ENCODE data around the gene DNAJC1.

DNAJC1 gene

DNA sequence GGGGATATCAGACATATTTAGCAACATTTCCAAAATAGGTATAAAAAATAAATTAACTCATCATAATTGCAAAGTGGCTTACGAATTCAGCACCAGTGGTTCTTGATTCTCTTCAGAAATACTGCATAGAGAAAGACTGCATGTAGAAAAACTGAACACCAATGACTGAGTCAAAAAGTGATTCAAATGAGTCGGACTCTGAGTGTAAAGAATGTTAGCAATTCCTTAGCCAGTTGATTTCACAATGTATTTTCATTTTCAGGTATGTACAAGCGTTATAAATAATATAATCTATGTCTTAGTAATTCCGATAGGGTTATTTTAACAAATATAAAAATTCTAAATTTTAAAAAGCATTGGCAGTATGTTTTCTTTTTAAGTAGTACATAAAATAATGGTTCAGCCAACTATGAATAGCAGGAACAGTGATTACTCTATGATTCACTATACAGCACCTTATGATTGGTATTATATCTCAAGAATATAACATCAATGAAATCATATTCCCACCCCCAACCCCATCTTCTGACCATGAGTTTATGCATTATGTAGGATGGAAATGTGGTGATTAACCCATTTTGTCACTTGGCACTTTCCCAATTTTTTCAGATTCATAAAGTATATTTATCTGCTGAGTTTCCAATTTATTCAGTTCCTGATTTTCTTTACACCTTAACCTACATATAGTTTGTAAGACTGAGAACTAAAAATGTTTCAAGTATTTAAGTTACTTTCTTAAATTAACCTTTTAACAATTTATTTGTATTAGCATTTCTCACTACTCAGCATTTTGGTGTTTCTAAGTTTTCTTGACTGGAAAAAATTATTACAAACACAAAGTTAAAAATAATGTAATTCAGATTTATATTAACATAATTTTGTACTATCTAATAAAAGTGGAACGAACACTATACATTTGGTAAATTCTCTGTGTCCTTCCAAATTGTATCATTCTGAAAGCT is 33.9 kb downstream of the DNAJC1 start:
- Histone ChIP-seq H2BK120ac (ENCODE audit: insufficient read depth, low read length, poor library complexity) (no peak overlapping the region), H3K27ac (ENCODE audit: low read depth, low read length) (no peak overlapping the region), H2BK12ac (ENCODE audit: low read length) (no peak overlapping the region), H3K27me3 (ENCODE audit: insufficient read depth, low read length) (no peaks in the 10 kb centered on the region), H3K23ac (ENCODE audit: low read length) (no peak overlapping the region), H4K12ac (ENCODE audit: low read depth, low read length) (no peak overlapping the region), H3K4me2 (ENCODE audit: low read length) (no peak overlapping the region), H2AFZ (ENCODE audit: insufficient read depth, low read length, poor library complexity) (no peak overlapping the region), H3K14ac (ENCODE audit: low read length) (no peak overlapping the region), H3K36me3 (ENCODE audit: control insufficient read depth in 1 of 2, insufficient read depth in 2 of 2, low read length in 2 of 2) (no peaks in the 10 kb centered on the region), H3K4me1 (ENCODE audit: control insufficient read depth in 1 of 2, insufficient read depth in 2 of 2, low read length in 2 of 2) (no peaks in the 10 kb centered on the region), H3K4ac (ENCODE audit: low read depth, low read length) (no peak overlapping the region), H2BK5ac (ENCODE audit: low read depth, low read length, poor library complexity) (no peak overlapping the region), H3K79me2 (ENCODE audit: control insufficient read depth, insufficient read depth, low read length, poor library complexity) (no peaks in the 10 kb centered on the region), H3K18ac (ENCODE audit: low read length) (no peak overlapping the region), H3K9ac (ENCODE audit: low read length) (no peak overlapping the region), H4K91ac (ENCODE audit: low read depth, low read length) (no peak overlapping the region), H4K8ac (ENCODE audit: low read depth, low read length) (no peak overlapping the region), H3K4me3 (ENCODE audit: low read depth, low read length) (no peak overlapping the region), H3K9me3 (ENCODE audit: insufficient read depth, low read depth, low read length) (no peaks in the 10 kb centered on the region), H3K79me1 (ENCODE audit: low read length) (no peaks in the 10 kb centered on the region), H2AK5ac (ENCODE audit: low read length) (no peak overlapping the region)
- no CpG with 5 or more reads among the region's 5 CpGs for WGBS (ENCODE audit: extremely low coverage, insufficient coverage, insufficient read length)
- DNase-seq = peak in 1 of 2 donors; percentile 76

DNA sequence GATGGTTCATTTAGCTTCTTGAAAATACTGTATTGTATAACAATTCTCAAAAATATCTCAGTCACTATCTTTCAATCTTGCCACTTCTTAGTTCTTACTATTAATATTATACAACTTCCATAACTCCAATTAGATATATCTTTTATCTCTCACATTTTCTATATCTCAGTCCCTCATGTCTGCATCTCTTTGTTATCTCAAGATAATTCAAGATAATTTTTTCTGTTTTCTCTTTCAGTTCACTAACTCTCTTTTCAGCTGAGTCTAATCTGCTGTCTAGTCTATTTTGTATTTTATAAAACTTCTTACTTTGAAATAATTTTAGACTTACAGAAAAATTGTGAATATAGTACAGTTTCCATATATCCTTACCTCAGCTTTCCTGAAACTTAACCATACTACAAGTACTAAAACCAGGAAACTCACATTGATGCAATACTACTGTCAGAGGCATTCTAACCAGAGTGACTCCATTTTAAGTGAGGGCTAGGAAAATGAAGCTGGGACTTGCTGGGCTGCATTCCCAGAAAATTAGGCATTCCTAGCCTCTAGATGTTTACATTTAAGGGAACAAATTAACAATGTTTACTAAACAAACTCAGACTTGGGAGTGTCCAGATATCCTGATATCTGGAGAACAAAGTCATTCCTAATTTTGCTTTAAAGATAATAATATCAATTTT is 38.4 kb downstream of the DNAJC1 start:
- Histone ChIP-seq H2BK120ac (ENCODE audit: insufficient read depth, low read length, poor library complexity) (no peak overlapping the region), H2AK5ac (ENCODE audit: low read length) (no peak overlapping the region), H3K23ac (ENCODE audit: low read length) (no peak overlapping the region), H2AFZ (ENCODE audit: insufficient read depth, low read length, poor library complexity) (no peak overlapping the region), H4K91ac (ENCODE audit: low read depth, low read length) (no peak overlapping the region), H3K4me3 (ENCODE audit: low read depth, low read length) (no peak overlapping the region), H3K27ac (ENCODE audit: low read depth, low read length) (no peak overlapping the region), H2BK5ac (ENCODE audit: low read depth, low read length, poor library complexity) (no peak overlapping the region), H3K9ac (ENCODE audit: low read length) (no peak overlapping the region), H4K12ac (ENCODE audit: low read depth, low read length) (no peak overlapping the region), H3K9me3 (ENCODE audit: insufficient read depth, low read depth, low read length) (no peaks in the 10 kb centered on the region), H4K8ac (ENCODE audit: low read depth, low read length) (no peak overlapping the region), H3K4me2 (ENCODE audit: low read length) (no peak overlapping the region), H3K79me2 (ENCODE audit: control insufficient read depth, insufficient read depth, low read length, poor library complexity) (no peaks in the 10 kb centered on the region), H3K4ac (ENCODE audit: low read depth, low read length) (no peak overlapping the region), H3K79me1 (ENCODE audit: low read length) (no peaks in the 10 kb centered on the region), H3K4me1 (ENCODE audit: control insufficient read depth in 1 of 2, insufficient read depth in 2 of 2, low read length in 2 of 2) (no peaks in the 10 kb centered on the region), H3K18ac (ENCODE audit: low read length) (no peak overlapping the region), H2BK12ac (ENCODE audit: low read length) (no peak overlapping the region), H3K27me3 (ENCODE audit: insufficient read depth, low read length) (no peaks in the 10 kb centered on the region), H3K36me3 (ENCODE audit: control insufficient read depth in 1 of 2, insufficient read depth in 2 of 2, low read length in 2 of 2) (no peaks in the 10 kb centered on the region), H3K14ac (ENCODE audit: low read length) (no peak overlapping the region)
- peak; percentile 68 to 89 for DNase-seq

DNA sequence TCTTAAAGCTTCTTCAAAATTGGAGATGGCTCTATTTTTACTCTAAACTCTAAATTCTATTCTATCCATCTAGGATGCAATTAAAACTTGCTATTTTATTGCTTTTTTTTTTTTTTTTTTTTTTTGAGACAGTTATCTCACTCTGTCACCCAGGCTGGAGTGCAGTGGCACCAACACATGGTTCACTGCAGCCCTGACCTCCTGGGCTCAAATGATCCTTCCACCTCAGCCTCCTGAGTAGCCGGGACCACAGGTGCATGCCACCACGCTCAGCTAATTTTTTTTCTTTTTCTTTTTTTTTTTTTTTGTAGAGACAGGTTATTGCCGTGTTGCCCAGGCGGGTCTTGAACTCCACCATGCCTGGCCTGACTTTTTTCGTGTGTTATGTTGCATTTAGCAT is 41.2 kb downstream of the DNAJC1 start:
- Histone ChIP-seq H3K4me1 (ENCODE audit: control insufficient read depth in 1 of 2, insufficient read depth in 2 of 2, low read length in 2 of 2) (no peaks in the 10 kb centered on the region), H2BK5ac (ENCODE audit: low read depth, low read length, poor library complexity) (no peak overlapping the region), H3K36me3 (ENCODE audit: control insufficient read depth in 1 of 2, insufficient read depth in 2 of 2, low read length in 2 of 2) (no peaks in the 10 kb centered on the region), H3K9ac (ENCODE audit: low read length) (no peak overlapping the region), H3K4ac (ENCODE audit: low read depth, low read length) (no peak overlapping the region), H2AK5ac (ENCODE audit: low read length) (no peak overlapping the region), H3K27ac (ENCODE audit: low read depth, low read length) (no peak overlapping the region), H2AFZ (ENCODE audit: insufficient read depth, low read length, poor library complexity) (no peak overlapping the region), H3K9me3 (ENCODE audit: insufficient read depth, low read depth, low read length) (no peaks in the 10 kb centered on the region), H3K23ac (ENCODE audit: low read length) (no peak overlapping the region), H3K79me1 (ENCODE audit: low read length) (no peaks in the 10 kb centered on the region), H3K14ac (ENCODE audit: low read length) (no peak overlapping the region), H3K79me2 (ENCODE audit: control insufficient read depth, insufficient read depth, low read length, poor library complexity) (no peaks in the 10 kb centered on the region), H4K8ac (ENCODE audit: low read depth, low read length) (no peak overlapping the region), H4K12ac (ENCODE audit: low read depth, low read length) (no peak overlapping the region), H3K4me3 (ENCODE audit: low read depth, low read length) (no peak overlapping the region), H3K4me2 (ENCODE audit: low read length) (no peak overlapping the region), H2BK120ac (ENCODE audit: insufficient read depth, low read length, poor library complexity) (no peak overlapping the region), H4K91ac (ENCODE audit: low read depth, low read length) (no peak overlapping the region), H3K18ac (ENCODE audit: low read length) (no peak overlapping the region), H2BK12ac (ENCODE audit: low read length) (no peak overlapping the region), H3K27me3 (ENCODE audit: insufficient read depth, low read length) (no peaks in the 10 kb centered on the region)
- no CpG with 5 or more reads among the region's 5 CpGs for WGBS (ENCODE audit: extremely low coverage, insufficient coverage, insufficient read length)
- no peak for DNase-seq

DNA sequence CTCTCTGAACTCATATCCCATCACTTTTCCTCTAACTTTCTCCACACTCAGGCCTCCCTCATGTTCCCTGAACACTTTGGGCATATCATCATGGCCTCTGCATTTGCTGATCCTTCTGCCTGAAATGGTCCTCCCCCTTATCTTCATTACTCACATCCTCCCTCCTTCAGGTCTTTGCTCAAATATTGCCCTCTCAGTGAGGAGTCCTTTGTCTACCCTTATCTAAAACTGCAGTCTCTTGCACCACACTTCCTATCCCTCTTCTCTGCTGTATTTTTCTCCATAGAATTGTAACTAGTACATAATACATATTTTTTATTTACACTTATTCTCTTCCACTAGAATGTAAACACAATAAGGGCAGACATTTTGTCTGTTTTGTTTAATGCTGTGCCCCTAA is 41.7 kb downstream of the DNAJC1 start:
- H2BK5ac ChIP-seq (ENCODE audit: low read depth, low read length, poor library complexity) = no peak overlapping the region
- H4K12ac ChIP-seq (ENCODE audit: low read depth, low read length) = no peak overlapping the region

More for the DNA sequence above, 41.7 kb downstream of the DNAJC1 start:
- H2BK120ac ChIP-seq (ENCODE audit: insufficient read depth, low read length, poor library complexity) = no peak overlapping the region
- no peak overlapping the region for H2AK5ac ChIP-seq (ENCODE audit: low read length)
- H3K18ac ChIP-seq (ENCODE audit: low read length) = no peak overlapping the region
- H3K23ac ChIP-seq (ENCODE audit: low read length) = no peak overlapping the region
- H3K36me3 ChIP-seq (ENCODE audit: control insufficient read depth in 1 of 2, insufficient read depth in 2 of 2, low read length in 2 of 2) = no peaks in the 10 kb centered on the region
- H4K91ac ChIP-seq (ENCODE audit: low read depth, low read length) = no peak overlapping the region
- H3K9me3 ChIP-seq (ENCODE audit: insufficient read depth, low read depth, low read length) = no peaks in the 10 kb centered on the region
- H3K14ac ChIP-seq (ENCODE audit: low read length) = no peak overlapping the region
- no peak overlapping the region for H3K27ac ChIP-seq (ENCODE audit: low read depth, low read length)
- H3K79me1 ChIP-seq (ENCODE audit: low read length) = no peaks in the 10 kb centered on the region
- no peak overlapping the region for H3K9ac ChIP-seq (ENCODE audit: low read length)
- H3K27me3 ChIP-seq (ENCODE audit: insufficient read depth, low read length) = no peaks in the 10 kb centered on the region
- no peak overlapping the region for H2BK12ac ChIP-seq (ENCODE audit: low read length)
- H3K4me2 ChIP-seq (ENCODE audit: low read length) = no peak overlapping the region
- H3K4me1 ChIP-seq (ENCODE audit: control insufficient read depth in 1 of 2, insufficient read depth in 2 of 2, low read length in 2 of 2) = no peaks in the 10 kb centered on the region
- no peak for DNase-seq
- no peak overlapping the region for H3K4me3 ChIP-seq (ENCODE audit: low read depth, low read length)
- no peaks in the 10 kb centered on the region for H3K79me2 ChIP-seq (ENCODE audit: control insufficient read depth, insufficient read depth, low read length, poor library complexity)
- H2AFZ ChIP-seq (ENCODE audit: insufficient read depth, low read length, poor library complexity) = no peak overlapping the region
- no peak overlapping the region for H4K8ac ChIP-seq (ENCODE audit: low read depth, low read length)
- peak overlapping the region; percentile 10 for H3K4ac ChIP-seq (ENCODE audit: low read depth, low read length)
